Tibial artery (tissue), 4 donors: ENCODE results near the gene GNMT.

ENCODE experiments used
- DNase-seq, 2 donors: peaks; one replicate each; pipeline ENCODE4 v3.0.0-alpha.2; 2019
- H3K27ac ChIP-seq, 2 donors: fragments of 200-600 bp; sonication (generic) in 1 of 2; 1 replicate in 1 of 2; 2 replicates in 1 of 2; pipeline ENCODE4 v1.5.1; 2018 to 2019; ENCODE audit warnings: mild to moderate bottlenecking in 1 of 2
- H3K27me3 ChIP-seq, 2 donors: fragments of 200-600 bp; sonication (generic) in 1 of 2; one replicate each; pipeline versions ENCODE4 v1.5.1 to v1.6.0; 2016 to 2019
- H3K36me3 ChIP-seq, 3 donors: fragments of 200-600 bp; sonication (generic) in 2 of 3; one replicate each; pipeline ENCODE4 v1.5.1; 2016 to 2019; ENCODE audit warnings: mild to moderate bottlenecking in 2 of 3
- H3K4me1 ChIP-seq, 4 donors: fragments of 200-600 bp; sonication (generic) in 2 of 4; 1 replicate in 3 of 4; 2 replicates in 1 of 4; pipeline ENCODE4 v1.5.1; 2016 to 2019
- H3K4me3 ChIP-seq, 2 donors: fragments of 200-600 bp; sonication (generic) in 1 of 2; 1 replicate in 1 of 2; 2 replicates in 1 of 2; pipeline ENCODE4 v1.5.1; 2018 to 2019; ENCODE audit warnings: mild to moderate bottlenecking in 2 of 2
- H3K9me3 ChIP-seq, 3 donors: fragments of 200-600 bp; sonication (generic) in 1 of 3; one replicate each; pipeline ENCODE4 v1.5.1; 2016 to 2019
- intact Hi-C: fragments of 100-400 bp; cut with DNase I; formaldehyde crosslinking; loops from one replicate; pipeline ENCODE4 v1.15.0; 2023; ENCODE audit warnings: low total_unique reads
- TF ChIP-seq, protein P1 (sequence below), 2 experiments: fragments of 200-600 bp in 1 of 2; fragments of 450-650 bp in 1 of 2; IDR thresholded peaks; one replicate each; pipeline ENCODE4 v1.5.1; 2017 to 2019; ENCODE audit warnings: antibody characterized with exemption in 2 of 2, mild to moderate bottlenecking in 1 of 2, moderate library complexity in 1 of 2

GNMT gene

DNA sequence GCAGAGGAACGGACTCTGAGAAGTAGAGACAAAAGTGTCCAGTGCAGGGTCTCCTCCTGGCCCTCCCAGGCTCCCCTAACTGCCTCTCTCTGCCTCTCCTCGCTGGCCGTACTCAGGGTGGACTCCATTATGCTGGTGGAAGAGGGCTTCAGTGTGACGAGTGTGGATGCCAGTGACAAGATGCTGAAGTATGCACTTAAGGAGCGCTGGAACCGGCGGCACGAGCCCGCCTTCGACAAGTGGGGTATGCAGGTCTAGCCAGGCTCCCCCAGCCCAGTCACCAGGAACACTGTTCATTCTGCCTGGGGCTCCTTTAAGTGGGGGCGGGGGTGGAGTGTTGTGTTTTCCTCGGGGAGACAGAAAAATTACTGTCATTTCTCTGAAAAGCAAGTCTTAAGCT, 1.5 kb downstream of the GNMT start:
- Histone ChIP-seq H3K27ac (no peak overlapping the region), H3K4me3 (no peak overlapping the region), H3K4me1 (peaks cover 6 to 20% (median 11%) of the 10 kb centered on the region in 4 donors), H3K9me3 (no peaks in the 10 kb centered on the region), H3K27me3 (no peaks in the 10 kb centered on the region), H3K36me3 (peaks cover 14 to 51% (median 37%) of the 10 kb centered on the region in 3 donors)
- intact Hi-C loops = no loop called here
- TF ChIP-seq, protein P1, sequence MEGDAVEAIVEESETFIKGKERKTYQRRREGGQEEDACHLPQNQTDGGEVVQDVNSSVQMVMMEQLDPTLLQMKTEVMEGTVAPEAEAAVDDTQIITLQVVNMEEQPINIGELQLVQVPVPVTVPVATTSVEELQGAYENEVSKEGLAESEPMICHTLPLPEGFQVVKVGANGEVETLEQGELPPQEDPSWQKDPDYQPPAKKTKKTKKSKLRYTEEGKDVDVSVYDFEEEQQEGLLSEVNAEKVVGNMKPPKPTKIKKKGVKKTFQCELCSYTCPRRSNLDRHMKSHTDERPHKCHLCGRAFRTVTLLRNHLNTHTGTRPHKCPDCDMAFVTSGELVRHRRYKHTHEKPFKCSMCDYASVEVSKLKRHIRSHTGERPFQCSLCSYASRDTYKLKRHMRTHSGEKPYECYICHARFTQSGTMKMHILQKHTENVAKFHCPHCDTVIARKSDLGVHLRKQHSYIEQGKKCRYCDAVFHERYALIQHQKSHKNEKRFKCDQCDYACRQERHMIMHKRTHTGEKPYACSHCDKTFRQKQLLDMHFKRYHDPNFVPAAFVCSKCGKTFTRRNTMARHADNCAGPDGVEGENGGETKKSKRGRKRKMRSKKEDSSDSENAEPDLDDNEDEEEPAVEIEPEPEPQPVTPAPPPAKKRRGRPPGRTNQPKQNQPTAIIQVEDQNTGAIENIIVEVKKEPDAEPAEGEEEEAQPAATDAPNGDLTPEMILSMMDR (IDR thresholded peaks at IDR 0.05) = no peak
- DNase-seq = no peak

DNA sequence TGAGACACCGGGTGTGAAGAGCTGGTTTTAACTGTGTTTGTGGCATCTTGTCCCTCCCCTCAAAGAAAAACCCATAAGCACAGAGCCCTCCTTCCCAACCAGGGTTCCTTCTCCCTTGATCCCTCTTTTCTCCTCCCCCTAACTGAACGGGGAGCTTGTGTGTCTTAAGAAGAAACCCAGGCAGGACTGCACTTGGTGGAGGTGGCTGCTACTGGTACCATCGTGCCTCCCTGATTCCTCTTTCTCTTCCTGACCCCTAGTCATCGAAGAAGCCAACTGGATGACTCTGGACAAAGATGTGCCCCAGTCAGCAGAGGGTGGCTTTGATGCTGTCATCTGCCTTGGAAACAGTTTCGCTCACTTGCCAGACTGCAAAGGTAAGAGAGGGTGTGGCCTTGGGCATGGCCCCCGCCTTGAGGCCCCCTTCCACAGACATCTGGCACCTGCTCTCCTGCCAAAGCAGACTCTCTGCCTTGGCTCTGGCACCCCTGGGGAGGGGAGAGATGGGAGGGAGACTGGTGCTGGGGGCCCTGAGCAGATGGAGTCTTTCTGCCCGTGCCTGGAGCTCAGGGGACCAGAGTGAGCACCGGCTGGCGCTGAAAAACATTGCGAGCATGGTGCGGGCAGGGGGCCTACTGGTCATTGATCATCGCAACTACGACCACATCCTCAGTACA, 2.1 kb downstream of the GNMT start:
- DNase-seq = no peak
- no peak overlapping the region for H3K4me3 ChIP-seq
- H3K36me3 ChIP-seq = peaks cover 19 to 56% (median 42%) of the 10 kb centered on the region in 3 donors
- intact Hi-C loops = no loop called here
- no peaks in the 10 kb centered on the region for H3K27me3 ChIP-seq
- H3K27ac ChIP-seq = no peak overlapping the region
- H3K9me3 ChIP-seq = no peaks in the 10 kb centered on the region
- TF ChIP-seq, protein P1 (IDR thresholded peaks at IDR 0.05) = no peak
- H3K4me1 ChIP-seq = peaks cover 6 to 20% (median 11%) of the 10 kb centered on the region in 4 donors

DNA sequence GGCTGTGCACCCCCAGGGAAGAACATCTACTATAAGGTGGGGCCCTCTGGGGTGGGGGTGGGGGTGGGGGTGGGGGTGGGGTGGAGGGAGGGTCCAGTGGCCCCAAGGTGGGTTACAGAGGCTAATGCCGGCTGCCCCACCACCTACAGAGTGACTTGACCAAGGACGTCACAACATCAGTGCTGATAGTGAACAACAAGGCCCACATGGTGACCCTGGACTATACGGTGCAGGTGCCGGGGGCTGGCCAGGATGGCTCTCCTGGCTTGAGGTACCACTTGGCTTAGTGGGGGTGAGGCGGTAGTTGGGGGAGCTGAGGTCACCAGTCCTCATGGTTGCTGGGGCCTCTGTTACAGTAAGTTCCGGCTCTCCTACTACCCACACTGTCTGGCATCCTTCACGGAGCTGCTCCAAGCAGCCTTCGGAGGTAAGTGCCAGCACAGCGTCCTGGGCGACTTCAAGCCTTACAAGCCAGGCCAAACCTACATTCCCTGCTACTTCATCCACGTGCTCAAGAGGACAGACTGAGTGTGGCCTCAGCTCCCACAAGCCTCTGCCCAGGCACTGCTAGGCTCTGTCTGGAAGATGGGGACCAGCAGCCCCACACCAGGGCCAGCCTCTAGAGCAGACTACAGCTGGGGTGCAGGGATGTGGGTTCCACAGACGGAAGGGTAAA, 2.8 kb downstream of the GNMT start:
- TF ChIP-seq, protein P1 (IDR thresholded peaks at IDR 0.05) = no peak
- H3K27me3 ChIP-seq = no peaks in the 10 kb centered on the region
- H3K4me3 ChIP-seq = no peak overlapping the region
- H3K9me3 ChIP-seq = no peaks in the 10 kb centered on the region
- intact Hi-C loops = no loop called here
- H3K4me1 ChIP-seq = peaks cover 6 to 20% (median 11%) of the 10 kb centered on the region in 4 donors
- peaks cover 26 to 63% (median 49%) of the 10 kb centered on the region in 3 donors for H3K36me3 ChIP-seq
- no peak for DNase-seq
- no peak overlapping the region for H3K27ac ChIP-seq

DNA sequence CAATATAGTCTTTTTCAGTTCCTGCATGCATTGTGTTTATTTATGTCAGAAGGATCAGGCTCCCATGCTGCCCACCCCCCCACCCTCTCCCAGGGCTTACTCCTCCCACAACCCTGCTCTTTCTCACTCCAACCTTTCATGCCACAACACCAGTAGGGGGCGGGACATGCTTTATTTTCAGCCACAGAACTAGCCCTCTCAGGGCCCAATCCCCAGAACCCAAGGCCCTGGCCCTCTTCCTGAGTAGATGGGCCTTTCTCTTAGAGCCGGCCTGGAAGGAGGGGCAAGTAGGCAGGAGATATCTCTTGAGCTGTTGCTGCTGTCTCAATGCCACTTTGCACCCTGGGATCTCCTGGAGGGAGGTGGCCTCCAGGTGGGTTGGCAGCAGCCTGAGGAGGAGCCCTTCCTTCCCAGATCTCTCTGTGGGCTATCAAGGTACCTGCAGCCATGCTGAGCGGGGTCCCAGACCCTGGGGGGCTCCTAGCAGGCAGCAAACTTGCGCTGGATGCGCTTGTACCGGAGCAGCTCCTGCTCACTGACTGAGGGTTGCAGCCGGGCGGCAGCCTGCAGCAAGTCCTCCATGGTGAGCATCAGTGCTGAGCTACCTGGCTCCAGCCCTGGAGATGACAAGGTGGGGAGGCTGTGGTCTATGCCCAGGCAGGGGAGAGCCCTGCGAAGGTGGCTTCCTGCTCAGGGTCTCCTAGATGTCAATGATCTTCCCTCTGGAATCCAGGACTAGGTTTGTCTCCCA, 3.5 kb downstream of the GNMT start:
- intact Hi-C loops = no loop called here
- Histone ChIP-seq H3K4me3 (no peak overlapping the region), H3K27me3 (no peaks in the 10 kb centered on the region), H3K27ac (no peak overlapping the region), H3K9me3 (no peaks in the 10 kb centered on the region), H3K4me1 (peaks cover 6 to 20% (median 11%) of the 10 kb centered on the region in 4 donors), H3K36me3 (peaks cover 33 to 70% (median 56%) of the 10 kb centered on the region in 3 donors)
- no peak for DNase-seq
- TF ChIP-seq, protein P1 (IDR thresholded peaks at IDR 0.05) = no peak

DNA sequence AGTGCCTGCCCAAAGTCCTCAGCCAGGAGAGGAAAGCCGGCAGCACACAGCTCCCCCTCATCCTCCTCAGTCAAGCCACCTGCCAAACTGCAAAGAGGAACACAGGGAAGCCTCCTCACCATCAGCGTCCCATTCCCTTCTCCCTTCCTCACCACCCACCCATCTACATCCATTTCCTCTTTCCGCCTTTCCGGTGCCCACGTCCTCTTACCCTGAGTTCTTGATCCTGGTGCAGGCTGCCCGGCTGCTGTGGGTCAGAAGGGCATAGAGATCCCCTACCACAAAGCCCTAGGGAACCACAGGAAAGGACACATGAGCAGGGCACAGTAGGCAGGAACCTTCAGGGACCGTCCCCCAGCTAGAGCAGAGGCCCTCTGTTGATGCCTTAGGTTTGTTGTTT, 6.0 kb downstream of the GNMT start:
- Histone ChIP-seq H3K9me3 (no peaks in the 10 kb centered on the region), H3K4me1 (no peaks in the 10 kb centered on the region), H3K36me3 (peaks cover 42 to 84% (median 67%) of the 10 kb centered on the region in 3 donors)

More for the DNA sequence above, 6.0 kb downstream of the GNMT start:
- DNase-seq = no peak
- intact Hi-C loops = no loop called here
- Histone ChIP-seq H3K4me3 (no peak overlapping the region), H3K27ac (no peak overlapping the region), H3K27me3 (no peaks in the 10 kb centered on the region)
- TF ChIP-seq, protein P1 (IDR thresholded peaks at IDR 0.05) = no peak
